Tibial nerve (tissue), 3 donors: ENCODE results near the gene NPAP1.

Experiments
- EP300 ChIP-seq, 2 donors: sonication (generic); formaldehyde crosslinking; IDR thresholded peaks; one replicate each; pipeline ENCODE4 v1.6.1; 2017; ENCODE audit warnings: antibody characterized with exemption in 2 of 2, mild to moderate bottlenecking in 1 of 2
- POLR2A ChIP-seq, 2 donors: fragments of 450-650 bp; IDR thresholded peaks; one replicate each; pipeline ENCODE4 v1.6.1; 2017; ENCODE audit warnings: antibody characterized with exemption in 2 of 2, mild to moderate bottlenecking in 2 of 2, moderate library complexity in 2 of 2

DNA sequence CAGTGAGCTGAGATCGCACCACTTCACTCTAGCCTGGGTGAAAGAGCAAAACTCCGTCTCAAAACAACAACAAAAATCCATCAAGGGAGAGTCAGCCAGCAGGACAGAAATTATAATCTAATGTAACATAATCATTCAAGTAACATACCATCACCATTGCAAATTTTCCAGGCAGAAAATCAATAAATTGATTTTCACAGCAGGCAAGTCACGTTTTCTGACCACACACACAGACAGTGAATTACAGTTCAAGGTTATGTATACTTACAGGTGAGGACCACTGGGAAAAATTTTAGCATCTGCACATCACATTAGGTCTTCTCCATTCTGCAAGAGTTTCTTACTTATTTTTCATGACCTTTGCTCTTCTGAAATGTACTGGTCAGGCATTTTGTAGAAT, 29.9 kb upstream of the NPAP1 start:
- TF ChIP-seq EP300 (IDR thresholded peaks at IDR 0.05) (no peak), POLR2A (IDR thresholded peaks at IDR 0.05) (no peak)
